DOHH2 (cell line): ENCODE results near the gene SLC6A1.

Experiments used
- H3F3A ChIP-seq: fragments of 200-600 bp; sonication (generic), shearing (Covaris generic); 2 replicates; pipeline ENCODE4 v1.6.0; 2016; ENCODE audit warnings: antibody characterized with exemption, mild to moderate bottlenecking; ENCODE audit not compliant: control insufficient read depth, insufficient read depth
- H3K27ac ChIP-seq: fragments of 200-600 bp; sonication (generic); 2 replicates; pipeline ENCODE4 v1.5.1; 2014; ENCODE audit warnings: low read depth, mild to moderate bottlenecking, low read length, moderate library complexity
- H3K27me3 ChIP-seq: fragments of 200-600 bp; sonication (generic); 2 replicates; pipeline ENCODE4 v1.6.1; 2014; ENCODE audit warnings: mild to moderate bottlenecking, low read length, mixed read lengths; ENCODE audit not compliant: control insufficient read depth
- H3K36me3 ChIP-seq: fragments of 200-600 bp; sonication (generic); 2 replicates; pipeline ENCODE4 v1.6.1; 2014; ENCODE audit warnings: mild to moderate bottlenecking, low read length, moderate library complexity, mixed read lengths; ENCODE audit not compliant: control insufficient read depth
- H3K4me1 ChIP-seq: fragments of 200-600 bp; sonication (generic); 2 replicates; pipeline ENCODE4 v1.6.1; 2014; ENCODE audit warnings: mild to moderate bottlenecking, low read length, mixed read lengths; ENCODE audit not compliant: control insufficient read depth
- H3K4me2 ChIP-seq: fragments of 200-600 bp; sonication (generic); 2 replicates; pipeline ENCODE4 v1.6.0; 2014; ENCODE audit warnings: mild to moderate bottlenecking, low read length, moderate library complexity
- H3K4me3 ChIP-seq: fragments of 200-600 bp; sonication (generic); 2 replicates; pipeline ENCODE4 v1.5.1; 2014; ENCODE audit warnings: mild to moderate bottlenecking, low read length, mixed read lengths
- H3K79me2 ChIP-seq: fragments of 200-600 bp; sonication (generic); 2 replicates; pipeline ENCODE4 v1.6.1; 2014; ENCODE audit warnings: mild to moderate bottlenecking, low read length, mixed read lengths; ENCODE audit not compliant: control insufficient read depth
- H3K9me2 ChIP-seq: fragments of 200-600 bp; sonication (generic); replicated peaks from 2 replicates; pipeline ENCODE4 v1.6.1; 2014; ENCODE audit warnings: mild to moderate bottlenecking, low read length, mixed read lengths; ENCODE audit not compliant: control insufficient read depth
- H3K9me3 ChIP-seq: fragments of 200-600 bp; sonication (generic); 2 replicates; pipeline ENCODE4 v1.6.1; 2014; ENCODE audit warnings: antibody characterized with exemption, low read length, mixed read lengths; ENCODE audit not compliant: control insufficient read depth, insufficient read depth
- H4K20me1 ChIP-seq: fragments of 200-600 bp; sonication (generic); 2 replicates; pipeline ENCODE4 v1.6.0; 2014; ENCODE audit warnings: low read depth, mild to moderate bottlenecking, antibody characterized with exemption, low read length, moderate library complexity; ENCODE audit not compliant: control insufficient read depth, insufficient read depth
- CTCF ChIP-seq: fragments of 200-600 bp; sonication (generic); IDR thresholded peaks from one replicate; pipeline ENCODE4 v1.5.1; 2014; ENCODE audit warnings: antibody characterized with exemption, mild to moderate bottlenecking, low read depth, low read length; ENCODE audit not compliant: poor library complexity, severe bottlenecking
- EZH2phosphoT487 ChIP-seq: fragments of 200-600 bp; sonication (generic); IDR thresholded peaks from 2 replicates; pipeline ENCODE4 v1.6.1; 2017; ENCODE audit warnings: borderline replicate concordance, mild to moderate bottlenecking, antibody characterized with exemption, low read length, moderate library complexity, mixed read lengths

The SLC6A1 gene

GRCh38 chr3:11084098-11084497, 91.5 kb downstream of the SLC6A1 start:
- Histone ChIP-seq H3F3A (no peaks in the 10 kb centered on the region), H3K4me1 (no peaks in the 10 kb centered on the region), H3K9me3 (no peaks in the 10 kb centered on the region), H3K4me2 (no peak overlapping the region), H3K4me3 (no peak overlapping the region), H4K20me1 (no peaks in the 10 kb centered on the region), H3K9me2 (no peaks in the 10 kb centered on the region), H3K27ac (no peak overlapping the region), H3K36me3 (no peaks in the 10 kb centered on the region), H3K27me3 (no peaks in the 10 kb centered on the region), H3K79me2 (no peaks in the 10 kb centered on the region)
- TF ChIP-seq CTCF: no peak
- TF ChIP-seq EZH2phosphoT487: no peak

- TF ChIP-seq CTCF (no peak), EZH2phosphoT487 (no peak)
- Histone ChIP-seq H4K20me1 (no peaks in the 10 kb centered on the region), H3K9me2 (no peaks in the 10 kb centered on the region), H3K27me3 (no peaks in the 10 kb centered on the region), H3K9me3 (no peaks in the 10 kb centered on the region), H3K79me2 (no peaks in the 10 kb centered on the region), H3K27ac (no peak overlapping the region), H3K4me1 (no peaks in the 10 kb centered on the region), H3K4me3 (no peak overlapping the region), H3K36me3 (no peaks in the 10 kb centered on the region), H3K4me2 (no peak overlapping the region), H3F3A (no peaks in the 10 kb centered on the region)
Observed at GRCh38 chr3:11084677-11085076, 92.1 kb downstream of the SLC6A1 start.

- Histone ChIP-seq H3K9me2 (no peaks in the 10 kb centered on the region), H3F3A (no peaks in the 10 kb centered on the region), H3K27me3 (no peaks in the 10 kb centered on the region), H3K9me3 (no peaks in the 10 kb centered on the region), H3K79me2 (no peaks in the 10 kb centered on the region), H3K36me3 (no peaks in the 10 kb centered on the region), H3K4me2 (no peak overlapping the region), H3K27ac (no peak overlapping the region), H4K20me1 (no peaks in the 10 kb centered on the region), H3K4me1 (no peaks in the 10 kb centered on the region), H3K4me3 (no peak overlapping the region)
- no peak for TF ChIP-seq CTCF
- TF ChIP-seq EZH2phosphoT487: no peak
Observed at GRCh38 chr3:11085093-11085840, 92.7 kb downstream of the SLC6A1 start.
